ENCODE measurements around the gene EPB41.
"Not testable (repeated sequence)": the region's sequence is repeated elsewhere in the genome, so short reads cannot be mapped to it uniquely, and the experiment has no call there.

EPB41 gene

DNA sequence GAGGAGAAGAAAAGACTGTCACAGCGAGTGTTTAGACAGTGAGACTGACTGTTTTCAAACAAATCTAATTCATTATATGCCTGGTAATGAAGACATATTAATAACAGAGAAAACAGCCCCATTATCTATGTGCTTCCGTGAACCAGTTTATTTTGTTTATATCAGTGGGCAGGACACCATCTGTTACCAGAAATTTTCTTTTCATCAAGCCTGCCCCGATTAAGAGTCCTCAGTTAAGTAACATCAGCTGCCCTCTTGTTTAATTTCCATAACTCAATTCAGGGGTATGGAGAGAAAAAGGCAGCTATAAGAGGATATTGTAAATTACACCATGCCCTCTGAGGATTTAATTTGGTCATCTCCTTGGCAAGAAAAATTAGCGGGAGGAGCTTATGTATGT lies 115.3 kb downstream of the EPB41 start:
- no peak for DNase-seq (ENCODE audit: low read depth)
- no peak overlapping the region for H3K4me3 ChIP-seq (ENCODE audit: low read depth, low read length)

DNA sequence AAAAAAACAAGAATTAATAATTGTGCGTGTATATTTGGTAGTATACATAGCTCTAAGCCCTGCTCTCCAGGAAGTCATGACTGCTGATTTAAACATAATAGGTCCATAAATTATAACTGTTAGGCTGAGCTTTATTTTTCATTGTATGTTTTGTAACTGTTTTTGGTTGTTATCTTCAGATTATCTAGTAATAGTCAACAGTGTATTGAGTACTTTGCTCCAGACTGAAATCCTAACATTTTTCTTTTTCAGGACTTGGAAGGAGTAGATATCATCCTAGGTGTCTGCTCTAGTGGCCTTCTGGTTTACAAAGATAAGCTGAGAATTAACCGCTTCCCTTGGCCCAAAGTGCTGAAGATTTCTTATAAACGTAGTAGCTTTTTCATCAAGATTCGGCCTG lies 118.5 kb downstream of the EPB41 start:
- no peak for DNase-seq (ENCODE audit: low read depth)
- H3K4me3 ChIP-seq (ENCODE audit: low read depth, low read length): no peak overlapping the region

DNA sequence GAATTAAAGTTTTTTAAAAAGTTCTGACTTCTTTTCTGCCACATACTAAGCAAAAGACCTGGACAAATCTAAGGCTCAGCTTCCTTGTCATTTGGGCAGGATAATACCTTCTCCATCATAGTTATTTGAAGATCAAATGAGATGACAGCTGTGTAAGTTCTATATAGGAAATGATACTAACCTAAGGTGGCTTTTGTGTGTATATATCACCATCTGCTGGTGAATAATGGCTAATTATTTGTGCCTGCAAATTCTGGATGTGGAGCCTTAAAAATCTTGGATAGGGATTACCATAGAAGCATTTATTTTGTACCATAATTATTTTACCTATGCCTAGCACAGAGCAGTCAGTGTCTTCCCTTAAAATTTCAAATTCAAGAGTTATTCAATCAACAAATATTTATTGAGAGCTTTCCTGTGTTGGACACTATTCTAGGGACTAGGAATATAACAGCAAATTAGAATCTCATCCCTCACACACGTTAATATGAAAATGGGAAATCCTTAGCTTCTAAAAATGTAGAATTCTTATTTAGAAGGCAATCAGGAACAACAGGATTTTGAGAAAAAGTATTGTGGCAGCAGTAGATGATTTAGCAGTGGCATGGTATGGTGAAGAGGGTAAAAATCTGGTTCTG lies 119.6 kb downstream of the EPB41 start:
- no peak for DNase-seq (ENCODE audit: low read depth)
- no peak overlapping the region for H3K4me3 ChIP-seq (ENCODE audit: low read depth, low read length)

DNA sequence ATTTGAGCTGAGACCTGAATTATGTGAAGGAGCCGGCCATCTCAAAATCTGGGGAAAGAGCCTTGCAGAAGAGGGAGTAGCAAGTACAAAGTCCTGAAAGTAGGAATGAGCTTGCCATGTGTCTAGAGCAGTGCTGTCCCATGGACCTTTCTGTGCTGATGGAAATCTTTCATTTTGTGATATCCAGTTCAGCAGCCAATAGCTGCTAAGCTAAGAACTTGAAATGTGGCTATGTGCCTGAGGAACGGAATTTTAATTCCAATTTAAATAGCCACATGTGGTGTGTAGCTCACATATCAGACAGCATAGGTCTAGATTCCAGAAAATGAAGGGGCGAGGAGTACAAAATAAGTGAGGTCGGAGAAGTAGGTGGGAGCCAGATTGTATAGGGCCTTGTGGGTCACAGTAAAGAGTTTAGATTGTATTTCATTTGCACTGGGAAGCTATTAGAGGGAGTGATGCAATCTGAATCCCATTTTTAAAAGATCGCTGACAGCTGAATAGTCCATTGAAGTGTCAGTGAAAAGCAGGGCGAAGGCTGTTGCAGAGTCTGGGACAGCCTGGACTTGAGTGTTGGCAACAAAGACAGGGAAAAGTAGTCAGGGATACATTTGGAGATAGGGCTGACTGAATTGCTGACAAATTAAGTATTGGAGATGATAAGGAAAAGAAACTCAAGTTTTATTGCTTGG lies 129.1 kb downstream of the EPB41 start:
- no peak for DNase-seq (ENCODE audit: low read depth)
- no peak overlapping the region for H3K4me3 ChIP-seq (ENCODE audit: low read depth, low read length)

DNA sequence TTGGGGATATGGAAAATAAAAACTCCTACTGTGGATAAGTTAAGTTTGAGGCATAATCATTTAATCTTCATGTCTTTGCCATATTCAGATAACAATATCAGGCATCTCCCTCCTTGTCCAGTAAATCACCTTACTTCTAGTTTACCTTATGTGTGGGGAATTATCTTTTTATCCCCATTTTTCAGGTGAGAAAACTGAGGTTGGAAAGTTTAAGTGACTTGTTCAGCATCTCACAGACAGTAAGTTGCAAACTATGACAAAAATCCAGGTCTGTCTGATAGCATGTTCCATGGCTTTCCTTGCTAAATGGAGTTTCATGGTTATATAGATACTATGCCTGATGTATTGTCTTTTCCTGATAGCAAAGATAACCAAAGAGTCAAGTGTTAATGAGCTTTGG lies 129.6 kb downstream of the EPB41 start:
- no peak for DNase-seq (ENCODE audit: low read depth)
- H3K4me3 ChIP-seq (ENCODE audit: low read depth, low read length): no peak overlapping the region

DNA sequence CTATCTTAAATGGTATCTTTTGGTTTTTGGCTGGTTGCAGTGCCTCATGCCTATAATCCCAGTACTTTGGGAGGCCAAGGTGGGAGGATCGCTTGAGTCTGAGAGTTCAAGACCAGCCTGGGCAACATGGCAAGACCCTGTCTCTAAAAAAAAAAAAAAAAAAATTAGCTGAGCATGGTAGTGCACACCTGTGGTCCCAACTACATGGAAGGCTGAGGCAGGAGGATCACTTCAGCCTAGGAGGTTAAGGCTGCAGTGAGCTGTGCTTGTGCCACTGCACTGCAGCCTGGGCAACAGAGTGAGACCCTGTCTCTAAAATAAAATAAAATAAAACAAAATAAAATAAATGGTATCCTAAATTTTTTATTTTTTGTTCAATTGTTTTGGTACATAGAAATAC lies 131.3 kb downstream of the EPB41 start:
- not testable (repeated sequence) for H3K4me3 ChIP-seq (ENCODE audit: low read depth, low read length); DNase-seq (ENCODE audit: low read depth)

DNA sequence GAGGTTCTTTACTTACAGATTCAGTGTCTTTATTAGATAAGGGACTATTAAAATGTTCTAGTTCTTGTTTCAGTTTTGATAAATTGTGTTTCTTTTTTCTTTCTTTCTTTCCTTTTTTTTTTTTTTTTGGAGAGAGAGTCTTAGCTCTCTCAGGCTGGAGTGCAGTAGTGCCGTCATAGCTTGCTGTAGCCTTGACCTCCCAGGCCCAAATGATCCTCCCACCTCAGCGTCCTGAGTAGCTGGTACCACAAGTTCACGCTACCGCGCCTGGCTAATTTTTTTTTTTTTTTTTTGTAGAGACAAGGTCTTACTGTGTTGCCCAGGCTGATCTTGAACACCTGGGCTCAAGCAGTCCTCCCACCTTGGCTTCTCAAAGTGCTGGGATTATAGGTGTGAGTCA lies 132.8 kb downstream of the EPB41 start:
- DNase-seq (ENCODE audit: low read depth): no peak
- H3K4me3 ChIP-seq (ENCODE audit: low read depth, low read length): no peak overlapping the region

DNA sequence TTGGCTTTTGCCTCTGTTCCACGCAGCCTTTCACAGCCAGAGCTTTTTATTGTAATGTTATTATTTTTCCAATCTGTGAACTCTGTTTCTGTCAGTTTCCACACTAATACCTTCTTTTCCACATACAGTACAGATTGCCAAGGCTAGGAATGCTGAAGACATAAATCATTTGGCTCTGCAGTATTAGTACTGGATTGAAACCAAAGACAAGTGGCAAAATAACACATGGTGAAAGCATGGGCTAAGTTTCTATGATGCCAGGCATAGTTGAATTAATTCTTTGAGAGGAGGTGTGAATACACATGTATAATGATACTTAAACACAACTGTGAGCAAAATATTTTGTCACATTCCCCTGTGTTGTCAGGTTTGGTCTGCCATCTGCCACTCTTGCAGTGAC lies 135.8 kb downstream of the EPB41 start:
- no peak overlapping the region for H3K4me3 ChIP-seq (ENCODE audit: low read depth, low read length)
- DNase-seq (ENCODE audit: low read depth): no peak

DNA sequence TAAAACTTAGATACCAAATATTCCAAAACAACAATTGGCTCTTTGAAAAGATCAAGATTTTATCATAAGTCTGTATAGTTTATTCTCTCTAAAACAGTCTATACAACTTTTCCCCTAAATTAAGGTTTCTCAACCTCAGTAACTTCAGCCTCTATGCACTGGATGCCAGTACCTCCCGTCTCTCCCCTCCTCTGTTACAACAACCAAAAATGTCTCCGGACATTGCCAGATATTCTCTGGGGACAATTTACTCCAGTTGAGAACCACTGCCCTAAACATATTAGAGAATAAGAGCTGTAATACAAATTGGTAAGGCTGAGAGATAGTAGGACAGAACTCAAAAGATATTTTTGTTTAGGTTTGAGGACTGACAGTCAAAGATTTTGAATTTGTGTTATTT lies 137.7 kb downstream of the EPB41 start:
- no peak overlapping the region for H3K4me3 ChIP-seq (ENCODE audit: low read depth, low read length)
- no peak for DNase-seq (ENCODE audit: low read depth)

DNA sequence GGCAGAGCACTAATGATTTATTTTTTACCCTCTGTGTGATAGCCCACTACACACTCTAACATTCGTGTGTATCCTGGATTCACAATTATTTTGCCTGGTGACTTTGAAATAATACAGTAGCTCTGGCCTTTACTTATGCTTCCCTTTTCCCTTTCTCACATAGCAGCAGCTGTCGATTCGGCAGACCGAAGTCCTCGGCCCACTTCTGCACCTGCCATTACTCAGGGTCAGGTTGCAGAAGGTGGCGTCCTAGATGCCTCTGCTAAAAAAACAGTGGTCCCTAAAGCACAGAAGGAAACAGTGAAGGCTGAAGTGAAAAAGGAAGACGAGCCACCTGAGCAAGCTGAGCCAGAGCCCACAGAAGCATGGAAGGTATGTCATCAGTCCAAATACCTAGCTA lies 138.6 kb downstream of the EPB41 start:
- DNase-seq (ENCODE audit: low read depth): no peak
- H3K4me3 ChIP-seq (ENCODE audit: low read depth, low read length): no peak overlapping the region

DNA sequence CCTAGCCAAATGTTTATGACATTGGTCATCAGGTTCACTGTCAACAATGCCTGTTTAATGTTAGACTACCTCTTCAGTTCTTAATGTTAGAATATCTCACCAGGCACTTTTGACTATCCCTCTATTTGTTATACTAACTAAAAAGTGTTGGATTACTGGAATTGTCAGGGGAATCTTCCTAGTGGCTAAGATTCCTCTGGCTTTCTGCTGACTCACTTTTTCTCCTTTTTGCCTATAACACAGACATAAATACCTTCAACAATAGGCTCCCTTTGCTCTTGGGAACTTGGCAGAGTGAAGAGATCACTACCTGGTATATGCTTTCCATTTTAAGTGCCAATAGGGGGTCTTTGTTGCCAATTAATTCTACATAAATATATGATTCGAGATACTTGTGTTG lies 140.8 kb downstream of the EPB41 start:
- no peak for DNase-seq (ENCODE audit: low read depth)
- H3K4me3 ChIP-seq (ENCODE audit: low read depth, low read length): no peak overlapping the region

DNA sequence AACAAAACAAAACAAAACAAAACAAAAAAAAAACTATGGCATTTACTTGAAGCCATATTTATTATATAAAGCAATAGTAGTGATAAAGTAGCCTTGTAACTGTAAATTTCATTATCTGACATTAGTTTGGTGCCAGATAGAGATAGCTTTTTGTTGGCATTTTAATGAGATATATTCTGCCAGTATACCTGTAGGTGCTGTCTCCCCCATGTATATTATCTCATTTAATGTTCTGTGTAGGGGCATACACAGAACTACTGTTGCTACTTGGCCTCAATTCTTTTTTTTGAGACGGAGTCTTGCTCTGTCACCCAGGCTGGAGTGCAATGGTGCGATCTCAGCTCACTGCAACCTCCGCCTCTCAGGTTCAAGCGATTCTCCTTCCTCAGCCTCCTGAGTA lies 141.9 kb downstream of the EPB41 start:
- no peak overlapping the region for H3K4me3 ChIP-seq (ENCODE audit: low read depth, low read length)
- DNase-seq (ENCODE audit: low read depth): no peak

DNA sequence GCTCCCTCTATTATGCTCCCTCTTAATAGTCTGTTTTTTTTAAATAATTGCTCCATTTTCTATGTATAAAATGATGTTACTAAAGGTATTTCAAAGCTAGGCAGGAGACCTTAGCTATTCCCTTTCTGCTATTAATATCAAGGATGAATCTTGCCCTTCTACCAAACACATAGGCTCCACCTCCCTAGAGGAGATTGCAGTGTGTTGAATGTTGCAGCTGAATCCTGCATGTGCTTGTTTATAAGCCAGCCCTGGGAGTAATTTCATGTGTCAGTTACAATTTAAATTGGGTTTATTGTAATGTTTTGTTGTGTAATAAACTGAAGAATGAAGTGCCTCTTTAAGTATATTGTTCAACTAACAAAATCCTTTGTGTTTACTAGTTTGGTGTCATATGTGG lies 143.3 kb downstream of the EPB41 start:
- DNase-seq (ENCODE audit: low read depth): no peak
- no peak overlapping the region for H3K4me3 ChIP-seq (ENCODE audit: low read depth, low read length)

DNA sequence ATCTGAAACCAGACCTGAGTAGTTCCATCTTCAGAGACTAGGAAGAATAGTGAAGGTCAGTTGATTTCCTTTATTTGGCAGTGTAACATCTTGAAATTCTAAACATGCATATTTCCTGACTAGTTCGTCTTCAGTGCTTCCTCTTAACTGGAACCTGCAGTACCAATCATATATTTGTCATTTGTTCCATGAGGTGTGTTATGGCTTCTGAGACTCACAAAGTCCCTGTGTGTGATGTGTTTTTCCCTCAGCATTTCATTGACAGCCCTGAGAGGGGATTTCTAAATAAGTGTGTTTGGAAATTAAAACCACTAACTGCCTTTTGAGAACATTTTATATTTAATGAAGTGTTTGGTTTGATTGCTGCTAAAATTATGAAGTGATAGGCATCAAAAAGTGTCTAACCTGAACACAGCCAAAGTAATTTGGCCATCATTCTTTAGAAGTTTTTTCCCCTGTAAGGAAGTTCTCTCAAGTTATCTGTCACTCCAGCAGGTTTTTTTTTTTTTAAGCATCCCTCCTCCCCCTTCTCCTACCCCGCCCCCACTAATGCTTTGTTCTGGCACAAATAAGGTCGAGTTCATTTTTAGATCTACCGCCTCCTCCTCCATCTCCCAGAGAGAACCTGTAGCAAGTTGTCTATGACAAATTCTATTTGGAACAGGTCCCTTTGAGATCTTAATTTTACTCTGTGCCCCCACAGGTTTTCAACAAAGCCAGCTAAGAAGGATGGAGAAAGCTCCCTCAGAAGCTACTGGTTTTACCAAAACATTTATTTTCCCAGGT lies 148.0 kb downstream of the EPB41 start:
- no peak for DNase-seq (ENCODE audit: low read depth)

DNA sequence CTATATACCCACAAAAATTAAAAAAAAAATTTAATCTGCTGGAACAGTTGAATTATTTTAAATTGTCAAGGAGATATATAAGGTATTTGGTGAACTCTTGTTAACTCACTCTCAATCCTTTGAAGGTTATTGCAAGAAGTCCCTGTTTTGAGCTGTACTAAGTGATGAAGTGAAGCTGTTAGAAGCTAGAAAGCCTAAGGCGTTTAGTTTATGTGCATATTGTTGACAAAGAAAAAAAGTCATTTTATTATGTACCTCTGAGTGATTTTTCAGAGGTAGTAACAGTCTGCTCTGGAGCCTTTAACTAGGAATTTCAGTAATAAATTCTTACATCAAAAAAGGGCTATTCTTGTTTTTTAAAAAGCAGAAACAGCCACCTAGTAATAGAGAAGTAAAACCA lies 149.7 kb downstream of the EPB41 start:
- H3K4me3 ChIP-seq (ENCODE audit: low read depth, low read length): no peak overlapping the region
- no peak for DNase-seq (ENCODE audit: low read depth)

More for the DNA sequence above, 148.0 kb downstream of the EPB41 start:
- no peak overlapping the region for H3K4me3 ChIP-seq (ENCODE audit: low read depth, low read length)

DNA sequence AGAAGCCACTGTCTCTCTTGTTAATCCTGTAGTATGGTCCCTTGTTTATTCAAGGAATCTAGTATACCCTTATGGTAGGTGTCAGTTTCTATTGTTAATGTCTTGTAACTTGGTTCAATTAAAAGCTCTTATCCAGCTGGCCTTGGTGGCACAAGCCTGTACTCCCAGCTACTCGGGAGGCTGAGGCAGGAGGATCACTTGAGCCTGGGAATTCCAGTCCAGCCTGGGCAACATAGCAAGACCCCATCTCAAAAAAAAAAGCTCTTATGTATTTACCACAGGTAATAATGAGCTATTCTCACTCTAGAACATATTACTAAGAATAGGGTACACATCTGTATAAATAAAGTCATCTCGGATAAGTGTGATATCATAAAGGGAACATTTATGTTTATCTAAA lies 162.8 kb downstream of the EPB41 start:
- no peak for DNase-seq (ENCODE audit: low read depth)
- no peak overlapping the region for H3K4me3 ChIP-seq (ENCODE audit: low read depth, low read length)

DNA sequence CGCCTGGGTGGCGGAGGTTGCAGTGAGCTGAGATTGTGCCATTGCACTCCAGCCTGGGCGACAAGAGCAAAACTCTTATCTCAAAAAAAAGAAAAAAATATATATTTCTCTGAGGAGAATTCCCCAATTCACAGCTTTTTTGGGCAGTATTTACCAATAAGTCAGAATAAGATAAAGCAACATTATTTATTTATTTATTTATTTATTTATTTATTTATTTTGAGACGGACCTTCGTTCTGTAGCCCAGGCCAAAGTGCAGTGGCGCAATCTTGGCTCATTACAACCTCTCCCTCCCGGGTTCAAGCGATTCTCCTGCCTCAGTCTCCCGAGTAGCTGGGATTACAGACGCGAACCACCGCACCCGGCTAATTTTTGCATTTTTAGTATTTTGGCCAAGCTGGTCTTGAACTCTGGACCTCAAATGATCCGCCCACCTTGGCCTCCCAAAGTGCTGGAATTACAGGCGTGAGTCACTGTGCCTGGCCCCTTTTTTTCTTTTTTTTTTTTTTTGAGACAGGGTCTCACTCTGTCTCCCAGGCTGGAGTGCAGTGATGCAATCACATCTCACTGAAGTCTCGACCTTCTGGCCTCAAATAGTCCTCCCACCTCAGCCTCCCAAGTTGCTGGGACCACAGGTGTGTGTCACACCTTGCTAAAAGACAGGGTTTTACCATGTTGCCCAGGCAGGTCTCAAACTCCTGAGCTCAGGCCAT lies 165.7 kb downstream of the EPB41 start:
- not testable (repeated sequence) for H3K4me3 ChIP-seq (ENCODE audit: low read depth, low read length); DNase-seq (ENCODE audit: low read depth)

DNA sequence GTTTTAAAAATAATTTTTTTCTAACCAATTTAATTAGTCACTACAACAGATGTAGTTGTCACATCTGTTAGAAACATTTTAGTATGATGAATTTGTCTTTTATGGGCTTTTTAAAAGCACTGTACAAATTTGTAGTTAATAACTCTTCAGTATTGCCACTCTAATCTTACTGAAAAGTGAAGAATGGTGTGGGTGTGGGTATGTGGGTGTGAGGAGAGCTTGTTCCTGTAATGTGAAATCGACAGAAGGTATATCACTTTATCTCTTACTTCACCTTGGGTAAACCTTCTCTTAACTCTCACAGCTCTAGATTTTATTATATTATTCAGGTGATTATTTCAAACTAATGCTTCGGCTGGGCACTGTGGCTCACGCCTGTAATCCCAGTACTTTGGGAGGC lies 166.8 kb downstream of the EPB41 start:
- DNase-seq (ENCODE audit: low read depth): no peak
- no peak overlapping the region for H3K4me3 ChIP-seq (ENCODE audit: low read depth, low read length)

DNA sequence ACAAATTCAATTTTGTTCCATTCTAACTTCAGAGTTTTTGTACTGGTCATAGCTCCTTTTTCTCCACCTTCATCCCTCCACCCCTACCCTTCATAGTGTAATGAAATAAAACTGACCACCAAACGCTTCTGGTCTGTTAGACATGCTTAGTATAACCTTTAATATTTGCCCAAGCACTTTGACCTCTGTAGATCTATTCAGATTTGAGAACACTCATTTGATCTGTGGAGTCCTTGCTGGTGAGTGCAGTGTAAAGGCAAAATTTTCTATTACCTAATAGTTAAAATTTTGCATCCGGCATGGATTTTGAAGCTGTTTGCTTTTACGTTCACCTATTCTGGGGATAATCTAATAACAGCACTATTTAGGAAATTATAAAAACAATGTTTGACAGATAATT lies 168.2 kb downstream of the EPB41 start:
- no peak for DNase-seq (ENCODE audit: low read depth)
- no peak overlapping the region for H3K4me3 ChIP-seq (ENCODE audit: low read depth, low read length)

Data from skeletal muscle cell (primary cell).